H9 (cell line): ENCODE data around the gene FAM131C. TPM values are rescaled to one million over a fixed set of nuclear protein-coding genes. Genes with fewer than 3 reads are reported as not detected.

ENCODE experiments used
- DNase-seq: peaks from one replicate; pipeline ENCODE4 v3.0.0-alpha.2; 2017
- H2AFZ ChIP-seq: one replicate; pipeline ENCODE4 v1.6.1; 2013; ENCODE audit warnings: mild to moderate bottlenecking, low read length, control low read depth, moderate library complexity
- H2AK5ac ChIP-seq: 2 replicates; pipeline ENCODE4 v1.6.1; 2013; ENCODE audit warnings: low read length, control low read depth, mixed read lengths; ENCODE audit not compliant: insufficient read length
- H2BK120ac ChIP-seq: one replicate; pipeline ENCODE4 v1.6.1; 2013; ENCODE audit warnings: low read depth, mild to moderate bottlenecking, low read length, control low read depth, inconsistent platforms; ENCODE audit not compliant: poor library complexity, severe bottlenecking
- H2BK12ac ChIP-seq: 2 replicates; pipeline ENCODE4 v1.6.1; 2013; ENCODE audit warnings: low read length, control low read depth, mixed read lengths, low read depth; ENCODE audit not compliant: insufficient read length
- H2BK15ac ChIP-seq: 2 replicates; pipeline ENCODE4 v1.6.1; 2013; ENCODE audit warnings: low read depth, low read length, control low read depth
- H2BK20ac ChIP-seq: one replicate; pipeline ENCODE4 v1.6.1; 2013; ENCODE audit warnings: low read depth, mild to moderate bottlenecking, low read length, control low read depth, inconsistent platforms; ENCODE audit not compliant: poor library complexity, severe bottlenecking
- H2BK5ac ChIP-seq: 2 replicates; pipeline ENCODE4 v1.6.1; 2013; ENCODE audit warnings: low read length, control low read depth, mixed read lengths; ENCODE audit not compliant: insufficient read length
- H3K14ac ChIP-seq: 2 replicates; pipeline ENCODE4 v1.6.1; 2013; ENCODE audit warnings: low read length, control low read depth; ENCODE audit not compliant: insufficient read depth
- H3K18ac ChIP-seq: 2 replicates; pipeline ENCODE4 v1.6.1; 2013; ENCODE audit warnings: low read depth, mild to moderate bottlenecking, mixed read lengths, low read length, control low read depth; ENCODE audit not compliant: insufficient read length
- H3K23ac ChIP-seq: 2 replicates; pipeline ENCODE4 v1.6.1; 2013; ENCODE audit warnings: low read length, control low read depth, mixed read lengths, low read depth; ENCODE audit not compliant: insufficient read length
- H3K23me2 ChIP-seq: 2 replicates; pipeline ENCODE4 v1.6.1; 2013; ENCODE audit warnings: low read depth, mild to moderate bottlenecking, mixed read lengths, low read length, control low read depth; ENCODE audit not compliant: insufficient read length, poor library complexity, severe bottlenecking
- H3K27ac ChIP-seq: 2 replicates; pipeline ENCODE4 v1.5.1; 2013; ENCODE audit warnings: low read length, control low read depth, mixed read lengths, low read depth; ENCODE audit not compliant: insufficient read length
- H3K27me3 ChIP-seq: 2 replicates; pipeline ENCODE4 v1.6.1; 2013; ENCODE audit warnings: low read length, control low read depth, inconsistent platforms; ENCODE audit not compliant: insufficient read depth
- H3K4ac ChIP-seq: 2 replicates; pipeline ENCODE4 v1.6.1; 2013; ENCODE audit warnings: low read depth, mild to moderate bottlenecking, control low read depth, inconsistent platforms, low read length, moderate library complexity
- H3K4me1 ChIP-seq: 2 replicates; pipeline ENCODE4 v1.6.1; 2013; ENCODE audit warnings: low read length, control low read depth, inconsistent platforms; ENCODE audit not compliant: insufficient read depth
- H3K4me2 ChIP-seq: 2 replicates; pipeline ENCODE4 v1.6.1; 2013; ENCODE audit warnings: low read length, control low read depth, mixed read lengths; ENCODE audit not compliant: insufficient read length, insufficient read depth
- H3K56ac ChIP-seq: 2 replicates; pipeline ENCODE4 v1.6.1; 2013; ENCODE audit warnings: low read depth, mild to moderate bottlenecking, mixed read lengths, low read length, control low read depth; ENCODE audit not compliant: insufficient read length
- H3K79me1 ChIP-seq: 2 replicates; pipeline ENCODE4 v1.6.1; 2013; ENCODE audit warnings: low read depth, mild to moderate bottlenecking, moderate library complexity, low read length, control low read depth, inconsistent platforms; ENCODE audit not compliant: insufficient read depth, poor library complexity, severe bottlenecking
- H3K79me2 ChIP-seq: 2 replicates; pipeline ENCODE4 v1.6.1; 2013; ENCODE audit warnings: low read length, control low read depth, inconsistent platforms; ENCODE audit not compliant: insufficient read depth
- H3K9ac ChIP-seq: 2 replicates; pipeline ENCODE4 v1.6.1; 2013; ENCODE audit warnings: low read length, control low read depth, mixed read lengths; ENCODE audit not compliant: insufficient read length; ENCODE audit errors: extremely low read depth
- H3K9me3 ChIP-seq: one replicate; pipeline ENCODE4 v1.6.1; 2013; ENCODE audit warnings: low read depth, low read length, inconsistent platforms; ENCODE audit not compliant: control insufficient read depth
- H3T11ph ChIP-seq: one replicate; pipeline ENCODE4 v1.6.1; 2013; ENCODE audit warnings: mild to moderate bottlenecking, low read length, control low read depth, inconsistent platforms
- H4K20me1 ChIP-seq: one replicate; pipeline ENCODE4 v1.6.1; 2013; ENCODE audit not compliant: control insufficient read depth, insufficient read length, insufficient read depth
- H4K5ac ChIP-seq: 2 replicates; pipeline ENCODE4 v1.6.1; 2013; ENCODE audit warnings: low read depth, mild to moderate bottlenecking, mixed read lengths, low read length, control low read depth; ENCODE audit not compliant: insufficient read length
- H4K8ac ChIP-seq: replicated peaks from 2 replicates; pipeline ENCODE4 v1.6.1; 2013; ENCODE audit warnings: low read length, control low read depth, mixed read lengths, low read depth; ENCODE audit not compliant: insufficient read length
- H4K91ac ChIP-seq: 2 replicates; pipeline ENCODE4 v1.6.1; 2013; ENCODE audit warnings: low read depth, mild to moderate bottlenecking, moderate library complexity, mixed read lengths, low read length, control low read depth; ENCODE audit not compliant: insufficient read length
- H3K27ac Mint-ChIP-seq, 3 experiments: 2 replicates in 2 of 3; 3 replicates in 1 of 3; pipeline ENCODE4 v1.8.0; 2020 to 2021; ENCODE audit warnings: mixed read lengths in 3 of 3, mild to moderate bottlenecking in 1 of 3, moderate library complexity in 1 of 3
- H3K27me3 Mint-ChIP-seq: 2 replicates; pipeline ENCODE4 v1.8.0; 2021; ENCODE audit warnings: low read depth, mild to moderate bottlenecking, moderate library complexity, mixed read lengths
- H3K36me3 Mint-ChIP-seq, 3 experiments: 2 replicates in 2 of 3; 3 replicates in 1 of 3; pipeline ENCODE4 v1.8.0; 2020 to 2021; ENCODE audit warnings: low read depth in 3 of 3, mixed read lengths in 3 of 3; ENCODE audit not compliant: insufficient read depth in 1 of 3
- H3K4me1 Mint-ChIP-seq, 2 experiments: 2 replicates each; pipeline ENCODE4 v1.8.0; 2020; ENCODE audit warnings: mixed read lengths in 2 of 2
- H3K4me3 Mint-ChIP-seq, 2 experiments: 2 replicates in 1 of 2; 3 replicates in 1 of 2; pipeline ENCODE4 v1.8.0; 2020 to 2021; ENCODE audit warnings: mild to moderate bottlenecking in 2 of 2, mixed read lengths in 2 of 2, moderate library complexity in 1 of 2
- H3K9me3 Mint-ChIP-seq, 2 experiments: 2 replicates in 1 of 2; 3 replicates in 1 of 2; pipeline ENCODE4 v1.8.0; 2020; ENCODE audit warnings: mild to moderate bottlenecking in 2 of 2, mixed read lengths in 2 of 2, moderate library complexity in 1 of 2
- WGBS: extraction: QIAGEN DNeasy Blood & Tissue Kit; methylation state at CpG from one replicate; pipeline ENCODE4 v1.1.7; 2013; ENCODE audit warnings: missing lambda C conversion rate, low lambda C conversion rate, mixed read lengths; ENCODE audit not compliant: insufficient read length; ENCODE audit errors: extremely low coverage; 5-methylcytosine and 5-hydroxymethylcytosine counted together
- total RNA-seq: library from RNA; stranded (reverse); gene quantifications from 2 replicates; pipeline ENCODE4 v1.2.1, GENCODE V29; 2021
- TF ChIP-seq, protein P1 (sequence below): fragments of 200-600 bp; sonication (generic); conservative IDR thresholded peaks from 3 replicates; pipeline ENCODE4 v1.8.0; 2021; ENCODE audit warnings: antibody characterized with exemption, mild to moderate bottlenecking

Gene FAM131C
- total RNA-seq, 1 experiment from 2014 or later, result 0.61 TPM

DNA sequence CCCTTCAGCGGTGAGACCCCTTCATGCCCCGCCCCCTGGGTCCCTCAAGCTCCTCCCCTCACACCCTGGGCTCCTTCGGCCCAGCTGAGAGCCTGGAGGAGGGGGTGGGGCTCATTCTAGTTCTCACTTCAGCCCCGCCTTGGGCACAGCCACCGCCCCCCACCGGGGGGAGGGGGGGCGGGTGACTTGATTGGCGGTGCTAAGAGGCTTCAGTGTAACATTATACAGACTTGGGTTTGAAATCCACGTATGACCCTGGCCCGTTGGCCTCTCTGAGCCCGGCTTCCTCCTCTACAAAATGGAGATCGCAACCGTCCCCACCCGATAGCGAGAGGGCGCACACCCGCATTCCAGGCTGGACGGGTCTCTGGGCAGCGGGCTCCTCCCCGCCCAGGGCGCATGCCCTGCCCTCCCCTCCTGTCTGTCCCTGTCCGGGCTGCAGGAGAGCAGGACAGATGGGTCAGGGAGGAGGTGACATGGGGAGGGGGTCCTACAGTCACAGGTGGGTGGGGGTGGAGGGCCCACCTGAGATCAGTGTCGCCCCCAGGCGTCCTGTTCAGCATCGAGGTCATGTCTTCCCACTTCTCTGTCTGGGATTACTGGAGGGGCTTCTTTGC, 24.8 kb downstream of the FAM131C start:
- H3K23me2 ChIP-seq, result no peaks in the 10 kb centered on the region
- H3K27me3 Mint-ChIP-seq, result peaks cover 20% of the 10 kb centered on the region
- H3K79me1 ChIP-seq, result no peaks in the 10 kb centered on the region
- no peak overlapping the region for H2AK5ac ChIP-seq
- no peaks in the 10 kb centered on the region for H4K20me1 ChIP-seq
- no peak overlapping the region for H3K9ac ChIP-seq
- TF ChIP-seq, protein P1, sequence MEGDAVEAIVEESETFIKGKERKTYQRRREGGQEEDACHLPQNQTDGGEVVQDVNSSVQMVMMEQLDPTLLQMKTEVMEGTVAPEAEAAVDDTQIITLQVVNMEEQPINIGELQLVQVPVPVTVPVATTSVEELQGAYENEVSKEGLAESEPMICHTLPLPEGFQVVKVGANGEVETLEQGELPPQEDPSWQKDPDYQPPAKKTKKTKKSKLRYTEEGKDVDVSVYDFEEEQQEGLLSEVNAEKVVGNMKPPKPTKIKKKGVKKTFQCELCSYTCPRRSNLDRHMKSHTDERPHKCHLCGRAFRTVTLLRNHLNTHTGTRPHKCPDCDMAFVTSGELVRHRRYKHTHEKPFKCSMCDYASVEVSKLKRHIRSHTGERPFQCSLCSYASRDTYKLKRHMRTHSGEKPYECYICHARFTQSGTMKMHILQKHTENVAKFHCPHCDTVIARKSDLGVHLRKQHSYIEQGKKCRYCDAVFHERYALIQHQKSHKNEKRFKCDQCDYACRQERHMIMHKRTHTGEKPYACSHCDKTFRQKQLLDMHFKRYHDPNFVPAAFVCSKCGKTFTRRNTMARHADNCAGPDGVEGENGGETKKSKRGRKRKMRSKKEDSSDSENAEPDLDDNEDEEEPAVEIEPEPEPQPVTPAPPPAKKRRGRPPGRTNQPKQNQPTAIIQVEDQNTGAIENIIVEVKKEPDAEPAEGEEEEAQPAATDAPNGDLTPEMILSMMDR, result peak; percentile 53; the same call in 2 of the 3 replicates
- no peak overlapping the region for H4K8ac ChIP-seq
- H2BK20ac ChIP-seq, result no peak overlapping the region
- no peak overlapping the region for H2BK120ac ChIP-seq
- H3K23ac ChIP-seq, result no peak overlapping the region
- no peak overlapping the region for H2AFZ ChIP-seq
- no peak overlapping the region for H2BK5ac ChIP-seq
- no peaks in the 10 kb centered on the region for H3K27me3 ChIP-seq
- no peak overlapping the region for H3K27ac ChIP-seq
- H3K9me3 ChIP-seq, result no peaks in the 10 kb centered on the region
- peak overlapping the region; percentile 64 for H3K4me2 ChIP-seq
- no peaks in the 10 kb centered on the region; the same call in 1 of the 2 replicates for H3K4me1 ChIP-seq
- H3K79me2 ChIP-seq, result no peaks in the 10 kb centered on the region
- H3K4me1 Mint-ChIP-seq, result peaks cover 10 to 26% of the 10 kb centered on the region in 2 experiments
- H3K4me3 Mint-ChIP-seq, result peak overlapping the region; percentile 63 to 79
- H3K4ac ChIP-seq, result no peak overlapping the region
- no peak overlapping the region for H3K14ac ChIP-seq
- H3T11ph ChIP-seq, result no peak overlapping the region
- no peak overlapping the region for H3K56ac ChIP-seq
- no peak overlapping the region for H2BK15ac ChIP-seq
- H3K27ac Mint-ChIP-seq, result peak overlapping the region in 1 of 3 experiments; percentile 59; a peak in 1 of 7 replicates
- H3K9me3 Mint-ChIP-seq, result no peaks in the 10 kb centered on the region
- no peaks in the 10 kb centered on the region for H3K36me3 Mint-ChIP-seq
- peak; percentile 96 for DNase-seq
- H3K18ac ChIP-seq, result peak overlapping the region; percentile 51
- H4K91ac ChIP-seq, result no peak overlapping the region
- H4K5ac ChIP-seq, result no peak overlapping the region
- no peak overlapping the region for H2BK12ac ChIP-seq
- WGBS, result no CpG with 5 or more reads among the region's 25 CpGs
